H1 (cell line): Measurements from ENCODE around the gene CWC27. TPM values are rescaled to one million over a fixed set of nuclear protein-coding genes. Genes with fewer than 3 reads are reported as not detected.

Experiments used
- CTCF ChIA-PET: fragments of 300-600 bp; sonication (Branson Sonifier 250); formaldehyde crosslinking; loops from one replicate; lab custom pipeline; 2021; ENCODE audit not compliant: partially characterized antibody; lab: Charles Lee
- POLR2A ChIA-PET: fragments of 300-600 bp; sonication (Branson Sonifier 250); formaldehyde crosslinking; loops from one replicate; lab custom pipeline; 2021; ENCODE audit warnings: inconsistent platforms; ENCODE audit not compliant: partially characterized antibody; lab: Charles Lee
- DNase-seq, 2 experiments: peaks; one replicate each; pipeline versions ENCODE4 v3.0.0 to v3.0.0-alpha.2; 2010 to 2022; ENCODE audit warnings: low spot score in 2 of 2, low read depth in 1 of 2, mixed read lengths in 1 of 2
- FAIRE-seq: peaks from 2 replicates; lab custom pipeline; 2011; peaks lifted over from hg19 to GRCh38; lab: Jason Lieb, UNC
- H2AFZ ChIP-seq: 2 replicates; pipeline ENCODE4 v1.8.1; 2012; ENCODE audit warnings: low read length, inconsistent platforms
- H2AK5ac ChIP-seq: 2 replicates; pipeline ENCODE4 v1.6.1; 2013; ENCODE audit warnings: low read depth, low read length
- H2BK120ac ChIP-seq: replicated peaks from 2 replicates; pipeline ENCODE3; 2013; ENCODE audit warnings: low read depth, low read length, inconsistent platforms
- H2BK12ac ChIP-seq: 2 replicates; pipeline ENCODE4 v1.6.1; 2013; ENCODE audit warnings: low read depth, low read length
- H2BK15ac ChIP-seq: 2 replicates; pipeline ENCODE4 v1.6.1; 2013; ENCODE audit warnings: low read length
- H2BK20ac ChIP-seq: 2 replicates; pipeline ENCODE4 v1.6.1; 2013; ENCODE audit warnings: low read length
- H2BK5ac ChIP-seq: 2 replicates; pipeline ENCODE4 v1.6.1; 2013; ENCODE audit warnings: low read depth, low read length
- H3K14ac ChIP-seq: 2 replicates; pipeline ENCODE4 v1.6.1; 2013; ENCODE audit warnings: inconsistent platforms; ENCODE audit not compliant: insufficient read length
- H3K18ac ChIP-seq: 2 replicates; pipeline ENCODE4 v1.6.1; 2013; ENCODE audit warnings: low read length; ENCODE audit errors: extremely low read depth
- H3K23ac ChIP-seq: 2 replicates; pipeline ENCODE4 v1.6.1; 2013; ENCODE audit warnings: inconsistent platforms; ENCODE audit not compliant: insufficient read length
- H3K23me2 ChIP-seq: 2 replicates; pipeline ENCODE4 v1.6.1; 2013; ENCODE audit warnings: low read depth, low read length
- H3K27ac ChIP-seq: 2 replicates; pipeline ENCODE4 v1.6.1; 2011; ENCODE audit warnings: low read depth, low read length, inconsistent platforms
- H3K27me3 ChIP-seq, 4 experiments: replicated peaks in 1 of 4; 1 replicate in 1 of 4; 2 replicates in 3 of 4; pipeline versions ENCODE4 v1.6.1 to v1.8.1; 2011 to 2013; ENCODE audit warnings: low read length in 3 of 4, mild to moderate bottlenecking in 3 of 4, inconsistent platforms in 2 of 4, mixed read lengths in 2 of 4, moderate library complexity in 1 of 4; ENCODE audit not compliant: control insufficient read depth in 3 of 4, insufficient read depth in 3 of 4; ENCODE audit errors: extremely low read depth in 1 of 4
- H3K36me3 ChIP-seq, 4 experiments: 2 replicates each; pipeline versions ENCODE4 v1.6.1 to v1.8.1; 2011 to 2013; ENCODE audit warnings: mild to moderate bottlenecking in 4 of 4, low read length in 3 of 4, moderate library complexity in 2 of 4, control low read depth in 1 of 4, inconsistent platforms in 1 of 4; ENCODE audit not compliant: insufficient read depth in 4 of 4, control insufficient read depth in 2 of 4
- H3K4ac ChIP-seq: replicated peaks from 2 replicates; pipeline ENCODE3; 2013; ENCODE audit warnings: low read length, low read depth, mixed read lengths, inconsistent platforms; ENCODE audit not compliant: insufficient read length
- H3K4me1 ChIP-seq, 4 experiments: replicated peaks in 1 of 4; 1 replicate in 1 of 4; 2 replicates in 3 of 4; pipeline versions ENCODE4 v1.6.1 to v1.8.1; 2011 to 2013; ENCODE audit warnings: low read length in 3 of 4, inconsistent platforms in 2 of 4, mixed read lengths in 1 of 4; ENCODE audit not compliant: insufficient read depth in 4 of 4, control insufficient read depth in 3 of 4
- H3K4me2 ChIP-seq, 2 experiments: 2 replicates each; pipeline versions ENCODE4 v1.6.1 to v1.8.1; 2011 to 2013; ENCODE audit warnings: low read depth in 2 of 2, low read length in 2 of 2, control low read depth in 1 of 2, inconsistent platforms in 1 of 2, mild to moderate bottlenecking in 1 of 2; ENCODE audit not compliant: insufficient read depth in 1 of 2
- H3K4me3 ChIP-seq, 4 experiments: fragments of 200-600, 300-600 bp in 1 of 4; sonication (generic), shearing (Covaris generic), sonication (Bioruptor Twin) in 1 of 4; 2 replicates each; pipeline versions ENCODE4 v1.5.1 to v1.8.1; 2011 to 2016; ENCODE audit warnings: low read length in 4 of 4, low read depth in 3 of 4, control low read depth in 2 of 4, inconsistent platforms in 2 of 4, mild to moderate bottlenecking in 2 of 4, mixed read lengths in 1 of 4, moderate library complexity in 1 of 4; ENCODE audit not compliant: insufficient read depth in 2 of 4; ENCODE audit errors: extremely low read depth in 1 of 4
- H3K56ac ChIP-seq: replicated peaks from 2 replicates; pipeline ENCODE3; 2013; ENCODE audit warnings: low read depth, mild to moderate bottlenecking, mixed read lengths, low read length, inconsistent platforms; ENCODE audit not compliant: insufficient read length
- H3K79me1 ChIP-seq: 2 replicates; pipeline ENCODE4 v1.6.1; 2013; ENCODE audit warnings: low read depth, low read length, control low read depth
- H3K79me2 ChIP-seq, 2 experiments: 2 replicates each; pipeline versions ENCODE4 v1.6.1 to v1.8.1; 2012 to 2013; ENCODE audit warnings: low read length in 2 of 2, mild to moderate bottlenecking in 2 of 2, inconsistent platforms in 1 of 2; ENCODE audit not compliant: insufficient read depth in 2 of 2, control insufficient read depth in 1 of 2
- H3K9ac ChIP-seq, 4 experiments: replicated peaks in 1 of 4; 1 replicate in 1 of 4; 2 replicates in 3 of 4; pipeline versions ENCODE4 v1.6.1 to v1.8.1; 2011 to 2013; ENCODE audit warnings: low read depth in 3 of 4, low read length in 3 of 4, control low read depth in 2 of 4, mild to moderate bottlenecking in 2 of 4, moderate library complexity in 2 of 4, inconsistent platforms in 1 of 4; ENCODE audit errors: extremely low read depth in 1 of 4
- H3K9me3 ChIP-seq, 2 experiments: 2 replicates each; pipeline versions ENCODE4 v1.6.1 to v1.8.1; 2012 to 2013; ENCODE audit warnings: mild to moderate bottlenecking in 2 of 2, moderate library complexity in 2 of 2, control low read depth in 1 of 2, inconsistent platforms in 1 of 2, low read depth in 1 of 2, low read length in 1 of 2, mixed read lengths in 1 of 2; ENCODE audit not compliant: insufficient read depth in 2 of 2
- H4K20me1 ChIP-seq, 2 experiments: replicated peaks in 1 of 2; 2 replicates each; pipeline versions ENCODE3 to v1.8.1; 2011 to 2013; ENCODE audit warnings: inconsistent platforms in 2 of 2, low read length in 2 of 2, mild to moderate bottlenecking in 1 of 2; ENCODE audit not compliant: insufficient read depth in 2 of 2, control insufficient read depth in 1 of 2
- H4K5ac ChIP-seq: 2 replicates; pipeline ENCODE4 v1.6.1; 2013; ENCODE audit warnings: low read length, low read depth, mixed read lengths, inconsistent platforms; ENCODE audit not compliant: insufficient read length
- H4K8ac ChIP-seq: 2 replicates; pipeline ENCODE4 v1.8.0; 2013; ENCODE audit warnings: mild to moderate bottlenecking, moderate library complexity, low read length, inconsistent platforms; ENCODE audit not compliant: insufficient read depth; ENCODE audit errors: extremely low read depth
- H4K91ac ChIP-seq: replicated peaks from 2 replicates; pipeline ENCODE3; 2013; ENCODE audit warnings: low read length, mixed read lengths, inconsistent platforms; ENCODE audit not compliant: insufficient read length
- EP300 ChIP-seq, 2 experiments: IDR thresholded peaks; 1 replicate in 1 of 2; 2 replicates in 1 of 2; pipeline ENCODE4 v1.6.1; 2011 to 2012; ENCODE audit warnings: low read depth in 2 of 2, low read length in 2 of 2, mild to moderate bottlenecking in 2 of 2, borderline replicate concordance in 1 of 2, inconsistent platforms in 1 of 2, moderate library complexity in 1 of 2
- RAD21 ChIP-seq, 2 experiments: IDR thresholded peaks in 1 of 2; conservative IDR thresholded peaks in 1 of 2; 2 replicates each; pipeline ENCODE4 v1.6.1; 2011; ENCODE audit warnings: low read depth in 2 of 2, low read length in 2 of 2, improper control_type of control experiment in 1 of 2, inconsistent platforms in 1 of 2, mild to moderate bottlenecking in 1 of 2, moderate library complexity in 1 of 2
- WGBS, 2 experiments: shearing (Covaris generic) in 1 of 2; methylation state at CpG; one replicate each; pipeline versions ENCODE4 v1.1.6 to v1.1.7; 2013 to 2015; ENCODE audit warnings: low lambda C conversion rate in 2 of 2, mixed read lengths in 2 of 2, inconsistent platforms in 1 of 2, low coverage in 1 of 2, missing lambda C conversion rate in 1 of 2; ENCODE audit not compliant: insufficient replicate concordance in 2 of 2, insufficient coverage in 1 of 2, insufficient read length in 1 of 2; ENCODE audit errors: extremely low coverage in 1 of 2, missing lambda C conversion rate in 1 of 2; 5-methylcytosine and 5-hydroxymethylcytosine counted together
- polyA plus RNA-seq, 7 experiments: library from polyadenylated mRNA; depleted of rRNA in 3 of 7; stranded (reverse) in 5 of 7; unstranded in 2 of 7; fragments of >200 nt in 5 of 7; fragments of 200-250 nt in 2 of 7; gene quantifications; 1 replicate in 5 of 7; 2 replicates in 1 of 7; 4 replicates in 1 of 7; pipeline versions ENCODE4 v1.2.1 to v1.2.3, GENCODE V29; 2011 to 2013; ENCODE audit warnings: missing spikeins in 2 of 7, mixed read lengths in 2 of 7
- total RNA-seq: library from RNA; stranded (reverse); fragmentation: NEBNext Ultra II Directional; extraction: Animal tissue kit (Norgen Biotek cat#: 25700); gene quantifications from 2 replicates; pipeline ENCODE4 v1.2.1, GENCODE V29; 2021

Gene CWC27
- total and polyA plus RNA-seq, 2 of the 8 experiments (the other 6 are each of a cell fraction or from before 2014, with no cell fraction given) = 24.9 to 43.4 TPM

GRCh38 chr5:65026816-65027548 lies 258.3 kb downstream of the CWC27 start:
- Histone ChIP-seq H3K4me1 (no peaks in the 10 kb centered on the region), H2BK12ac (no peak overlapping the region), H3K4me3 (no peak overlapping the region), H4K20me1 (no peaks in the 10 kb centered on the region), H4K5ac (no peak overlapping the region), H3K14ac (no peak overlapping the region), H2BK120ac (no peak overlapping the region), H3K9me3 (no peaks in the 10 kb centered on the region), H3K79me2 (no peaks in the 10 kb centered on the region), H3K56ac (no peak overlapping the region), H3K27me3 (peaks cover 0 to 1% (median 0%) of the 10 kb centered on the region in 4 experiments; a peak in 1 of 7 replicates), H4K8ac (no peak overlapping the region), H3K4me2 (no peak overlapping the region), H2AK5ac (no peak overlapping the region), H3K36me3 (no peaks in the 10 kb centered on the region), H3K23me2 (no peaks in the 10 kb centered on the region), H3K18ac (no peak overlapping the region), H2BK20ac (no peak overlapping the region), H3K79me1 (no peaks in the 10 kb centered on the region), H2BK5ac (no peak overlapping the region), H3K9ac (no peak overlapping the region), H4K91ac (no peak overlapping the region), H3K27ac (0 out of 2 replicates have a peak overlapping the region, but pooled peaks have one; percentile 2), H3K23ac (no peak overlapping the region), H3K4ac (no peak overlapping the region), H2AFZ (no peak overlapping the region), H2BK15ac (no peak overlapping the region)
- ChIA-PET CTCF (no interaction called here), POLR2A (no interaction called here)
- DNase-seq (no peak), FAIRE-seq (no peak)
- TF ChIP-seq RAD21 (IDR thresholded peaks at IDR 0.05 in 1 of 2, conservative IDR thresholded peaks at IDR 0.05 in 1 of 2; ENCODE audit: low read depth in 2 of 2, low read length in 2 of 2) (peak in 1 of 2 experiments; percentile 7; a peak in 1 of 4 replicates), EP300 (IDR thresholded peaks at IDR 0.05; ENCODE audit: borderline replicate concordance in 1 of 2, low read depth in 2 of 2, low read length in 2 of 2) (no peak)
- WGBS, 2 experiments = 88% methylated on average over 3 of the region's 3 CpGs; no CpG with 5 or more reads in 1 of the 2 experiments
